Measurements from ENCODE around the gene KASH5. TPM values are rescaled to one million over a fixed set of nuclear protein-coding genes. Genes with fewer than 3 reads are reported as not detected.
A peak's percentile ranks its signal among the peaks of the same experiment; 100 is the strongest.
"Not testable (repeated sequence)": the region's sequence is repeated elsewhere in the genome, so short reads cannot be mapped to it uniquely, and the experiment has no call there.

The KASH5 gene
- total RNA-seq, 2 experiments from 2014 or later: 2.3 to 2.6 TPM

- Mint-ChIP-seq H3K27me3 (peaks cover 30% of the 10 kb centered on the region), H3K4me1 (ENCODE audit: low read depth) (peaks cover 34% of the 10 kb centered on the region), H3K27ac (peak overlapping the region; percentile 82), H3K36me3 (peaks cover 22% of the 10 kb centered on the region), H3K4me3 (peak overlapping the region; percentile 74)
- intact Hi-C loops (cut with micrococcal nuclease); H3K9me3 Mint-ChIP-seq; DNase-seq: not testable (repeated sequence)
- ChIA-PET POLR2A (interaction anchor here (0.9 kb wide), 1 partner anchor 26 kb away, joined by 3 read pairs; no protein-coding TSS in a partner anchor), CTCF (interaction anchor here (0.7 to 4.0 kb wide), 6 partner anchors 14 to 55 kb away, joined by 3 to 48 read pairs (median 4); no protein-coding TSS in a partner anchor)
Measured at GRCh38 chr19:49444100-49444700, 56.2 kb downstream of the KASH5 start.

GRCh38 chr19:49445997-49446396 lies 57.9 kb downstream of the KASH5 start:
- Mint-ChIP-seq H3K36me3 (peaks cover 35% of the 10 kb centered on the region), H3K9me3 (no peaks in the 10 kb centered on the region), H3K27ac (no peak overlapping the region), H3K4me1 (ENCODE audit: low read depth) (peaks cover 45% of the 10 kb centered on the region), H3K27me3 (peaks cover 14% of the 10 kb centered on the region), H3K4me3 (no peak overlapping the region)
- intact Hi-C loops (cut with micrococcal nuclease): no loop called here
- ChIA-PET POLR2A (no interaction called here), CTCF (interaction anchor here (0.6 to 1.8 kb wide), 4 partner anchors 19 to 54 kb away, joined by 3 to 8 read pairs (median 4); no protein-coding TSS in a partner anchor)
- no peak for DNase-seq

- POLR2A ChIA-PET: interaction anchor here (0.6 to 1.0 kb wide), 2 partner anchors 23 to 104 kb away, joined by 3 read pairs; no protein-coding TSS in a partner anchor
Measured at GRCh38 chr19:49447485-49448431, 59.7 kb downstream of the KASH5 start.

GRCh38 chr19:49448432-49448786 lies 60.4 kb downstream of the KASH5 start:
- POLR2A ChIA-PET: interaction anchor here (0.6 to 1.0 kb wide), 2 partner anchors 22 to 104 kb away, joined by 3 read pairs; no protein-coding TSS in a partner anchor
- CTCF ChIA-PET: no interaction called here
- H3K4me3 Mint-ChIP-seq: no peak overlapping the region
- intact Hi-C loops (cut with micrococcal nuclease): no loop called here
- H3K9me3 Mint-ChIP-seq: no peaks in the 10 kb centered on the region
- H3K27ac Mint-ChIP-seq: no peak overlapping the region
- H3K36me3 Mint-ChIP-seq: peaks cover 41% of the 10 kb centered on the region
- H3K27me3 Mint-ChIP-seq: no peaks in the 10 kb centered on the region
- H3K4me1 Mint-ChIP-seq (ENCODE audit: low read depth): peaks cover 42% of the 10 kb centered on the region
- DNase-seq: no peak

More at GRCh38 chr19:49447485-49448431, 59.7 kb downstream of the KASH5 start:
- H3K27me3 Mint-ChIP-seq: peaks cover under 1% of the 10 kb centered on the region
- H3K9me3 Mint-ChIP-seq: no peaks in the 10 kb centered on the region
- no peak overlapping the region for H3K27ac Mint-ChIP-seq
- intact Hi-C loops (cut with micrococcal nuclease): no loop called here
- CTCF ChIA-PET: interaction anchor here (1.8 kb wide), 1 partner anchor 56 kb away, joined by 5 read pairs; no protein-coding TSS in a partner anchor
- peaks cover 43% of the 10 kb centered on the region for H3K4me1 Mint-ChIP-seq (ENCODE audit: low read depth)
- DNase-seq: peak; percentile 32
- H3K4me3 Mint-ChIP-seq: no peak overlapping the region
- peaks cover 41% of the 10 kb centered on the region for H3K36me3 Mint-ChIP-seq

- no peaks in the 10 kb centered on the region for H3K9me3 Mint-ChIP-seq
- peak overlapping the region; percentile 100 for H3K4me3 Mint-ChIP-seq
- no peaks in the 10 kb centered on the region for H3K27me3 Mint-ChIP-seq
- H3K4me1 Mint-ChIP-seq (ENCODE audit: low read depth): peaks cover 35% of the 10 kb centered on the region
- intact Hi-C loops (cut with micrococcal nuclease): loop anchor here (5.0 kb wide), 1 partner anchor 118 kb away; no protein-coding TSS in a partner anchor
- peak overlapping the region; percentile 60 for H3K27ac Mint-ChIP-seq
- H3K36me3 Mint-ChIP-seq: peaks cover 41% of the 10 kb centered on the region
- ChIA-PET CTCF (interaction anchor here (0.6 to 5.1 kb wide), 4 partner anchors 20 to 182 kb away, joined by 3 to 29 read pairs (median 20); partner anchors contain the start of gene FLT3LG), POLR2A (no interaction called here)
- no peak for DNase-seq
Measured at GRCh38 chr19:49450405-49450804, 62.4 kb downstream of the KASH5 start.

GRCh38 chr19:49451430-49452181 lies 63.6 kb downstream of the KASH5 start, which contains the start of gene PIH1D1:
PIH1D1 (minus strand) TSS chr19:49451814; CDS start chr19:49451574, 240 bp downstream.
- peak; percentile 98 for DNase-seq
- H3K36me3 Mint-ChIP-seq: peaks cover 40% of the 10 kb centered on the region
- intact Hi-C loops (cut with micrococcal nuclease): loop anchor here (2.0 to 5.0 kb wide), 3 partner anchors 119 to 573 kb away; partner anchors contain the start of genes SCAF1 and VRK3
- ChIA-PET CTCF (interaction anchor here (0.7 to 5.1 kb wide), 9 partner anchors 9 to 150 kb away, joined by 3 to 29 read pairs (median 4); partner anchors contain the start of gene FLT3LG), POLR2A (interaction anchor here (0.6 to 4.2 kb wide), 4 partner anchors 20 to 224 kb away, joined by 3 to 52 read pairs (median 6); partner anchors contain the start of genes FLT3LG and RPL13A)
- peak within 1 kb of the TSS; percentile 99 for H3K27ac Mint-ChIP-seq
- H3K27me3 Mint-ChIP-seq: no peaks in the 10 kb centered on the region
- peaks cover 38% of the 10 kb centered on the region for H3K4me1 Mint-ChIP-seq (ENCODE audit: low read depth)
- peak within 1 kb of the TSS; percentile 100 for H3K4me3 Mint-ChIP-seq
- no peaks in the 10 kb centered on the region for H3K9me3 Mint-ChIP-seq

GRCh38 chr19:49453013-49453756 lies 65.1 kb downstream of the KASH5 start, which contains the start of gene ALDH16A1:
ALDH16A1 (plus strand) TSS chr19:49453225; CDS start chr19:49453332, 107 bp downstream.
- H3K27me3 Mint-ChIP-seq: no peaks in the 10 kb centered on the region
- peaks cover 43% of the 10 kb centered on the region for H3K4me1 Mint-ChIP-seq (ENCODE audit: low read depth)
- intact Hi-C loops (cut with micrococcal nuclease): loop anchor here (1.0 to 5.0 kb wide), 9 partner anchors 10 to 572 kb away; partner anchors contain the start of genes FLT3LG, PRMT1, RPL13A and RPS11
- no peaks in the 10 kb centered on the region for H3K9me3 Mint-ChIP-seq
- peak within 1 kb of the TSS; percentile 100 for H3K4me3 Mint-ChIP-seq
- ChIA-PET POLR2A (interaction anchor here (0.6 to 4.2 kb wide), 7 partner anchors 18 to 441 kb away, joined by 3 to 52 read pairs (median 5); partner anchors contain the start of genes FLT3LG and RPL13A), CTCF (interaction anchor here (1.3 to 5.1 kb wide), 5 partner anchors 17 to 152 kb away, joined by 3 to 29 read pairs (median 15); partner anchors contain the start of gene FLT3LG)
- peak within 1 kb of the TSS; percentile 99 for H3K27ac Mint-ChIP-seq
- peak; percentile 99 for DNase-seq
- H3K36me3 Mint-ChIP-seq: peaks cover 31% of the 10 kb centered on the region

- H3K27me3 Mint-ChIP-seq: no peaks in the 10 kb centered on the region
- ChIA-PET POLR2A (interaction anchor here (0.6 to 4.2 kb wide), 9 partner anchors 17 to 440 kb away, joined by 3 to 52 read pairs (median 4); partner anchors contain the start of genes FLT3LG and RPL13A), CTCF (interaction anchor here (1.5 to 5.1 kb wide), 4 partner anchors 16 to 62 kb away, joined by 3 to 29 read pairs (median 19); partner anchors contain the start of gene FLT3LG)
- intact Hi-C loops (cut with micrococcal nuclease): loop anchor here (1.0 to 5.0 kb wide), 9 partner anchors 10 to 571 kb away; partner anchors contain the start of genes FLT3LG, PRMT1, RPL13A and RPS11
- H3K9me3 Mint-ChIP-seq: no peaks in the 10 kb centered on the region
- peak overlapping the region; percentile 100 for H3K4me3 Mint-ChIP-seq
- no peak for DNase-seq
- H3K4me1 Mint-ChIP-seq (ENCODE audit: low read depth): peaks cover 39% of the 10 kb centered on the region
- H3K36me3 Mint-ChIP-seq: peaks cover 26% of the 10 kb centered on the region
- H3K27ac Mint-ChIP-seq: peak overlapping the region; percentile 99
Measured at GRCh38 chr19:49453757-49454240, 65.8 kb downstream of the KASH5 start.

GRCh38 chr19:49455773-49456172 lies 67.7 kb downstream of the KASH5 start:
- CTCF ChIA-PET: interaction anchor here (0.7 to 4.6 kb wide), 5 partner anchors 13 to 20 kb away, joined by 3 to 21 read pairs (median 9); partner anchors contain the start of gene FLT3LG
- Mint-ChIP-seq H3K36me3 (peaks cover 13% of the 10 kb centered on the region), H3K27ac (no peak overlapping the region), H3K27me3 (no peaks in the 10 kb centered on the region), H3K9me3 (no peaks in the 10 kb centered on the region), H3K4me3 (no peak overlapping the region), H3K4me1 (ENCODE audit: low read depth) (peaks cover 24% of the 10 kb centered on the region)
- no peak for DNase-seq
- intact Hi-C loops (cut with micrococcal nuclease): no loop called here
- POLR2A ChIA-PET: no interaction called here

- CTCF ChIA-PET: interaction anchor here (1.1 to 4.6 kb wide), 4 partner anchors 13 to 20 kb away, joined by 3 to 21 read pairs (median 12); partner anchors contain the start of gene FLT3LG
- intact Hi-C loops (cut with micrococcal nuclease): no loop called here
- Mint-ChIP-seq H3K36me3 (peaks cover 11% of the 10 kb centered on the region), H3K27ac (peak overlapping the region; percentile 7), H3K4me3 (no peak overlapping the region), H3K27me3 (no peaks in the 10 kb centered on the region), H3K4me1 (ENCODE audit: low read depth) (peaks cover 22% of the 10 kb centered on the region), H3K9me3 (no peaks in the 10 kb centered on the region)
- POLR2A ChIA-PET: interaction anchor here (0.7 kb wide), 1 partner anchor 17 kb away, joined by 4 read pairs; no protein-coding TSS in a partner anchor
- no peak for DNase-seq
Measured at GRCh38 chr19:49456326-49456725, 68.3 kb downstream of the KASH5 start.
